Caco-2 (cell line): ENCODE data around the gene JADE2. TPM values are rescaled to one million over a fixed set of nuclear protein-coding genes. Genes with fewer than 3 reads are reported as not detected.

Experiments
- BruUV-seq: library from RNA; stranded (reverse); fragments of 400-500 nt; replicated peaks from 2 replicates; lab custom pipeline; 2021; lab: Mats Ljungman, UMichigan
- CTCF ChIA-PET: fragments of 300-600 bp; sonication (Branson Sonifier 250); formaldehyde crosslinking; loops from one replicate; lab custom pipeline; 2022; ENCODE audit warnings: antibody characterized with exemption; lab: Charles Lee
- POLR2A ChIA-PET: fragments of 300-600 bp; sonication (Branson Sonifier 250); formaldehyde crosslinking; loops from one replicate; lab custom pipeline; 2022; ENCODE audit warnings: antibody characterized with exemption; lab: Charles Lee
- DNase-seq, 2 experiments: peaks; one replicate each; pipeline versions ENCODE4 v3.0.0 to v3.0.0-alpha.2; 2020 to 2022
- H3K27me3 ChIP-seq: replicated peaks from 2 replicates; pipeline ENCODE4 v1.6.0; 2011; ENCODE audit warnings: low read length; ENCODE audit not compliant: control insufficient read depth, insufficient read depth
- H3K36me3 ChIP-seq: 2 replicates; pipeline ENCODE4 v1.5.1; 2011; ENCODE audit warnings: low read length; ENCODE audit not compliant: control insufficient read depth, insufficient read depth
- H3K4me1 ChIP-seq: fragments of 250-450 bp; sonication (Bioruptor Pico); 2 replicates; pipeline ENCODE4 v1.5.1; 2020; ENCODE audit warnings: mild to moderate bottlenecking
- H3K4me3 ChIP-seq: 2 replicates; pipeline ENCODE4 v1.5.1; 2011; ENCODE audit warnings: low read depth, mild to moderate bottlenecking, control low read depth, low read length
- H3K9me3 ChIP-seq: fragments of 250-450 bp; sonication (Bioruptor Pico); 2 replicates; pipeline ENCODE4 v1.5.1; 2020; ENCODE audit warnings: mild to moderate bottlenecking, moderate library complexity
- H3K27ac Mint-ChIP-seq: one replicate; pipeline ENCODE4 v1.8.0; 2022; ENCODE audit warnings: mixed read lengths; ENCODE audit not compliant: unreplicated experiment
- H3K27me3 Mint-ChIP-seq: one replicate; pipeline ENCODE4 v1.8.0; 2022; ENCODE audit warnings: mixed read lengths; ENCODE audit not compliant: insufficient read depth, unreplicated experiment
- H3K36me3 Mint-ChIP-seq: one replicate; pipeline ENCODE4 v1.8.0; 2022; ENCODE audit warnings: mild to moderate bottlenecking, mixed read lengths; ENCODE audit not compliant: insufficient read depth, unreplicated experiment
- H3K4me1 Mint-ChIP-seq: one replicate; pipeline ENCODE4 v1.8.0; 2022; ENCODE audit warnings: low read depth, mixed read lengths; ENCODE audit not compliant: unreplicated experiment
- H3K4me3 Mint-ChIP-seq: one replicate; pipeline ENCODE4 v1.8.0; 2022; ENCODE audit warnings: mild to moderate bottlenecking, moderate library complexity, mixed read lengths; ENCODE audit not compliant: unreplicated experiment
- H3K9me3 Mint-ChIP-seq: one replicate; pipeline ENCODE4 v1.8.0; 2022; ENCODE audit warnings: mixed read lengths; ENCODE audit not compliant: unreplicated experiment
- intact Hi-C: fragments of 100-400 bp; cut with micrococcal nuclease; formaldehyde crosslinking; loops from one replicate; pipeline ENCODE4 v1.10.0; 2022; ENCODE audit not compliant: unreplicated experiment
- total RNA-seq: library from RNA; stranded (reverse); gene quantifications from 2 replicates; pipeline ENCODE4 v1.2.3, GENCODE V29; 2022
- TF ChIP-seq, protein P1 (sequence below), 2 experiments: fragments of 200-600 bp in 1 of 2; IDR thresholded peaks; 1 replicate in 1 of 2; 2 replicates in 1 of 2; pipeline versions ENCODE4 v1.5.1 to v1.8.0; 2011 to 2022; ENCODE audit warnings: antibody characterized with exemption in 1 of 2, control low read depth in 1 of 2, inconsistent platforms in 1 of 2, low read depth in 1 of 2, low read length in 1 of 2, mild to moderate bottlenecking in 1 of 2, moderate library complexity in 1 of 2; ENCODE audit not compliant: insufficient read depth in 1 of 2, severe bottlenecking in 1 of 2, unreplicated experiment in 1 of 2

Gene JADE2
- total RNA-seq, 1 experiment from 2014 or later, result 67.6 TPM

DNA sequence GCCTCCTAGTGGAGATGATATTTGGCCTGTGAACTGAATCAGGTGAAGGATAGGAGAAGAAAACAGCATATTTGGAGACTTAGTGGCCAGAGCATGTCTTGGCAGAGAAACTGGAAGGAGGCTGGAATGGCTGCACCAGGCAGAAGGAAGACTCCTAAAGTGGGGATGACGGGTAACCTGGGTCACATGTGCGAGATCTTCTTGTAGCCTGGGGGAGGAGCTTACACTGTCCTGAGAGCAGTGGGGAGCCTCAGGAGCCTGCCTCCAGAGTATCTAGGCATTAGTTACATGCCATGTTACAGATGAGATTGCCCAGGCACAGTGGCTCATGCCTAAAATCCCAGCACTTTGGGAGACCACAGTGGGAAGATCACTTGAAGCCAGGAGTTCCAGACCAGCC is 49.8 kb downstream of the JADE2 start:
- Histone ChIP-seq H3K36me3 (peaks cover 9% of the 10 kb centered on the region), H3K4me1 (no peaks in the 10 kb centered on the region), H3K27me3 (no peaks in the 10 kb centered on the region), H3K4me3 (no peak overlapping the region), H3K9me3 (no peaks in the 10 kb centered on the region)
- peaks cover 55% of the 10 kb centered on the region for H3K36me3 Mint-ChIP-seq
- ChIA-PET CTCF (no interaction called here), POLR2A (no interaction called here)
- no peaks in the 10 kb centered on the region for H3K4me1 Mint-ChIP-seq
- H3K4me3 Mint-ChIP-seq, result no peak overlapping the region
- intact Hi-C loops, result no loop called here
- H3K27me3 Mint-ChIP-seq, result no peaks in the 10 kb centered on the region
- DNase-seq, result no peak
- TF ChIP-seq, protein P1, sequence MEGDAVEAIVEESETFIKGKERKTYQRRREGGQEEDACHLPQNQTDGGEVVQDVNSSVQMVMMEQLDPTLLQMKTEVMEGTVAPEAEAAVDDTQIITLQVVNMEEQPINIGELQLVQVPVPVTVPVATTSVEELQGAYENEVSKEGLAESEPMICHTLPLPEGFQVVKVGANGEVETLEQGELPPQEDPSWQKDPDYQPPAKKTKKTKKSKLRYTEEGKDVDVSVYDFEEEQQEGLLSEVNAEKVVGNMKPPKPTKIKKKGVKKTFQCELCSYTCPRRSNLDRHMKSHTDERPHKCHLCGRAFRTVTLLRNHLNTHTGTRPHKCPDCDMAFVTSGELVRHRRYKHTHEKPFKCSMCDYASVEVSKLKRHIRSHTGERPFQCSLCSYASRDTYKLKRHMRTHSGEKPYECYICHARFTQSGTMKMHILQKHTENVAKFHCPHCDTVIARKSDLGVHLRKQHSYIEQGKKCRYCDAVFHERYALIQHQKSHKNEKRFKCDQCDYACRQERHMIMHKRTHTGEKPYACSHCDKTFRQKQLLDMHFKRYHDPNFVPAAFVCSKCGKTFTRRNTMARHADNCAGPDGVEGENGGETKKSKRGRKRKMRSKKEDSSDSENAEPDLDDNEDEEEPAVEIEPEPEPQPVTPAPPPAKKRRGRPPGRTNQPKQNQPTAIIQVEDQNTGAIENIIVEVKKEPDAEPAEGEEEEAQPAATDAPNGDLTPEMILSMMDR (IDR thresholded peaks at IDR 0.05; ENCODE audit: insufficient read depth in 1 of 2, low read depth in 1 of 2, low read length in 1 of 2, severe bottlenecking in 1 of 2, unreplicated experiment in 1 of 2), result no peak
- no peaks in the 10 kb centered on the region for H3K9me3 Mint-ChIP-seq
- BruUV-seq, result no TSS peak
- no peak overlapping the region for H3K27ac Mint-ChIP-seq

DNA sequence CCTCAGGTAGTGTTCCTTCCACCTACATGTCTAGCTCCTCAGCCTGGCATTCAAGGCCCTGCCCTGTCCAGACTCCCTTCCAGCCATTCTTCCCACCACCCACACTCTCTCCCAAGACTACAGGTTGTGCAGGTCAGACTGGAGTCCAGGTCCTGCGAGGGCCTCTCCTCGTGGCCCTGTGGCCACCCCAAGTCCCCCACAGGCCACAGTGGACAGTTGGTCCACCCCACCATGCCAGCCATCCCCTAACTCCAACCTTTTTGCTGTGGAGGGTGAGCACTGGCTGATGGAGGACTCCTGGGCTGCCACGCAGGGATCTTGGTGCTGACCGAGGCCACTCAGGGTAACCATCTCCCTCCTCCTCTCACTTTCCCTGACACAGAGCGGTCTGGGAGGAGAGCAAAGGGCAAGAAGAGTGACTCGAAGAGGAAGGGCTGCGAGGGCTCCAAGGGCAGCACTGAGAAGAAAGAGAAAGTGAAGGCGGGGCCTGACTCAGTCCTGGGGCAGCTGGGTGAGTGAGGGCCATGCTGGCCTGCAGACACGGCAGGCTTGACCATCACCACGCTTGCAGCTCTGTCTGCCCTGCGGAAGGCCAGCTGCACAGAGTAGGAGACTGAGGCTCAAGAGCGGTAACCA is 51.0 kb downstream of the JADE2 start:
- Histone ChIP-seq H3K36me3 (peaks cover 9% of the 10 kb centered on the region), H3K27me3 (no peaks in the 10 kb centered on the region), H3K4me3 (no peak overlapping the region), H3K4me1 (no peaks in the 10 kb centered on the region), H3K9me3 (no peaks in the 10 kb centered on the region)
- no peak overlapping the region for H3K4me3 Mint-ChIP-seq
- DNase-seq, result no peak
- H3K27ac Mint-ChIP-seq, result no peak overlapping the region
- H3K36me3 Mint-ChIP-seq, result peaks cover 55% of the 10 kb centered on the region
- TF ChIP-seq, protein P1 (IDR thresholded peaks at IDR 0.05; ENCODE audit: insufficient read depth in 1 of 2, low read depth in 1 of 2, low read length in 1 of 2, severe bottlenecking in 1 of 2, unreplicated experiment in 1 of 2), result no peak
- ChIA-PET CTCF (interaction anchor here (0.8 kb wide), 1 partner anchor 119 kb away, joined by 3 read pairs; no protein-coding TSS in a partner anchor), POLR2A (interaction anchor here (0.5 kb wide), 1 partner anchor 52 kb away, joined by 3 read pairs; no protein-coding TSS in a partner anchor)
- intact Hi-C loops, result loop anchor here (1.0 to 2.0 kb wide), 2 partner anchors 202 to 273 kb away; no protein-coding TSS in a partner anchor
- no TSS peak for BruUV-seq
- no peaks in the 10 kb centered on the region for H3K9me3 Mint-ChIP-seq
- H3K27me3 Mint-ChIP-seq, result no peaks in the 10 kb centered on the region
- H3K4me1 Mint-ChIP-seq, result no peaks in the 10 kb centered on the region

DNA sequence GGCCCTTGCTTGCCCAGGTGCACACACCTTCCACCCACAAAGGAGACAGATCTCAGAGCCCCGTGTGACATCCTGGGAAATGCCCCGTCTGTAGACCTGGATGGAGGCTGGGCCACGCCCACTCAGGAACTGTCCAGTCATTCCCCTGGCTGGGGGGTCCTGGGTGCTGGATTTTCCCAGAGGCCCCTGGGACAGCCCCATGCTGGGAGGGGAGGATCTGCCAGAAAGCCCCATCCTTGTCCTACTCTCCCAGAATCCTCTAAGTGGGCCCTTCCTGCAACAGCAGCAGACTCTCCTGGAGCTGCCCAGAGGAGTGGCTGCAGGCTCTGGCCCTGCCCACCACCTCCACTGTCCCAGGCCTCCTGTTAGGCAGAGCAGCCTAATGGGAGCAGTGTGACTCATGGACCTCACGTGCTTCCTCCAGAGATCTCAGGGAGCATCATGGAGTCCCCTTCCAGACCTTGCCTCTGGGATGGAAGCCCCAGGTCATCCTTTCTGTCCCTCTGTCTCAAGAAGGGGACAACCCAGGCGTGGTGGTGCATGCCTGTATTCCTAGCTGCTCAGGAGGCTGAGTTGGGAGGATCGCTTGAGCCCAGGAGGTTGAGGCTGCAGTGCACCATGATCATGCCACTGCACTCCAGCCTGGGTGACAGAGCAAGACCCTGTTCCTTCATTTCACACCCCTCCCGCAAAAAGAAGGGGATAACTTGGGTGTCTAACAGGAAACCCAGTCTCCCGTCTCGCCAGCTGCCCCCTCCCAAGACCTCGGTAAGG is 51.7 kb downstream of the JADE2 start:
- Histone ChIP-seq H3K9me3 (no peaks in the 10 kb centered on the region), H3K4me3 (no peak overlapping the region), H3K36me3 (peaks cover 9% of the 10 kb centered on the region), H3K4me1 (no peaks in the 10 kb centered on the region), H3K27me3 (no peaks in the 10 kb centered on the region)
- POLR2A ChIA-PET, result no interaction called here
- H3K36me3 Mint-ChIP-seq, result peaks cover 50% of the 10 kb centered on the region
- CTCF ChIA-PET, result interaction anchor here (0.6 kb wide), 1 partner anchor 210 kb away, joined by 4 read pairs; the partner anchor contains the start of gene CDKL3
- no peaks in the 10 kb centered on the region for H3K27me3 Mint-ChIP-seq
- no peaks in the 10 kb centered on the region for H3K4me1 Mint-ChIP-seq
- TF ChIP-seq, protein P1 (IDR thresholded peaks at IDR 0.05; ENCODE audit: insufficient read depth in 1 of 2, low read depth in 1 of 2, low read length in 1 of 2, severe bottlenecking in 1 of 2, unreplicated experiment in 1 of 2), result no peak
- no peak overlapping the region for H3K4me3 Mint-ChIP-seq
- H3K9me3 Mint-ChIP-seq, result no peaks in the 10 kb centered on the region
- no peak overlapping the region for H3K27ac Mint-ChIP-seq
- DNase-seq, result no peak
- BruUV-seq, result no TSS peak
- intact Hi-C loops, result loop anchor here (1.0 to 2.0 kb wide), 2 partner anchors 202 to 274 kb away; no protein-coding TSS in a partner anchor
